Tongue (tissue), 2 donors: ENCODE measurements around the gene MCRIP1. TPM values are rescaled to one million over a fixed set of nuclear protein-coding genes. Genes with fewer than 3 reads are reported as not detected.

Experiments
- DNase-seq: peaks from one replicate; pipeline ENCODE4 v3.0.0-alpha.2; 2015
- total RNA-seq: library from RNA; depleted of rRNA; stranded (reverse); fragments of >200 nt; gene quantifications from one replicate; pipeline ENCODE4 v1.2.3, GENCODE V29; 2014

Gene MCRIP1
- total RNA-seq, 1 donor from 2014 or later: 111 TPM

GRCh38 chr17:81819708-81820107 lies 13.4 kb downstream of the MCRIP1 start:
- DNase-seq: no peak

- DNase-seq: no peak
Measured at GRCh38 chr17:81817758-81818147, 15.3 kb downstream of the MCRIP1 start.

- DNase-seq: no peak
Measured at GRCh38 chr17:81815646-81815986, 17.5 kb downstream of the MCRIP1 start.

GRCh38 chr17:81814748-81815645 lies 18.1 kb downstream of the MCRIP1 start:
- peak; percentile 17 for DNase-seq

- no peak for DNase-seq
Measured at GRCh38 chr17:81813861-81814683, 19.0 kb downstream of the MCRIP1 start.

GRCh38 chr17:81813371-81813684 lies 19.8 kb downstream of the MCRIP1 start:
- no peak for DNase-seq

- DNase-seq: no peak
Measured at GRCh38 chr17:81812571-81813370, 20.3 kb downstream of the MCRIP1 start.

- DNase-seq: no peak
Measured at GRCh38 chr17:81811705-81812570, 21.2 kb downstream of the MCRIP1 start.

GRCh38 chr17:81810892-81811704 lies 22.0 kb downstream of the MCRIP1 start:
- no peak for DNase-seq

GRCh38 chr17:81810476-81810875 lies 22.6 kb downstream of the MCRIP1 start:
- DNase-seq: no peak

- no peak for DNase-seq
Measured at GRCh38 chr17:81809556-81809998, 23.5 kb downstream of the MCRIP1 start.

GRCh38 chr17:81808778-81809555 lies 24.1 kb downstream of the MCRIP1 start:
- no peak for DNase-seq

GRCh38 chr17:81807839-81808238 lies 25.3 kb downstream of the MCRIP1 start:
- DNase-seq: no peak

- no peak for DNase-seq
Measured at GRCh38 chr17:81807210-81807719, 25.8 kb downstream of the MCRIP1 start.

- DNase-seq: no peak
Measured at GRCh38 chr17:81806461-81807209, 26.5 kb downstream of the MCRIP1 start.

GRCh38 chr17:81805707-81806460 lies 27.2 kb downstream of the MCRIP1 start:
- DNase-seq: no peak

GRCh38 chr17:81804559-81805399 lies 28.3 kb downstream of the MCRIP1 start:
- DNase-seq: no peak
